Neural cell (in vitro differentiated cells): ENCODE results near the gene ZBTB17. TPM values are rescaled to one million over a fixed set of nuclear protein-coding genes. Genes with fewer than 3 reads are reported as not detected.

Source experiments
- H2AFZ ChIP-seq: fragments of 200-600, 300-800 bp; sonication (generic), shearing (Covaris generic); 2 replicates; pipeline ENCODE4 v1.6.0; 2014; ENCODE audit warnings: low read depth, mild to moderate bottlenecking, antibody characterized with exemption, low read length, moderate library complexity
- H3F3A ChIP-seq: fragments of 200-600 bp; shearing (Covaris generic); 2 replicates; pipeline ENCODE4 v1.6.1; 2016; ENCODE audit warnings: mild to moderate bottlenecking, moderate library complexity, mixed read lengths, antibody characterized with exemption, low read length; ENCODE audit not compliant: insufficient read depth, poor library complexity, severe bottlenecking
- H3K27ac ChIP-seq: fragments of 200-600, 300-800 bp; sonication (generic), shearing (Covaris generic); 2 replicates; pipeline ENCODE4 v1.5.1; 2014; ENCODE audit warnings: mild to moderate bottlenecking, low read length, moderate library complexity
- H3K27me3 ChIP-seq: fragments of 300-800, 200-600 bp; sonication (generic), shearing (Covaris generic); 2 replicates; pipeline ENCODE4 v1.6.0; 2014; ENCODE audit warnings: mild to moderate bottlenecking, low read depth, low read length, moderate library complexity; ENCODE audit not compliant: insufficient read depth
- H3K36me3 ChIP-seq: fragments of 300-800, 200-600 bp; sonication (generic), shearing (Covaris generic); 2 replicates; pipeline ENCODE4 v1.5.1; 2014; ENCODE audit warnings: mild to moderate bottlenecking, antibody characterized with exemption, low read length, moderate library complexity; ENCODE audit not compliant: insufficient read depth
- H3K4me2 ChIP-seq: fragments of 300-800, 200-600 bp; sonication (generic), shearing (Covaris generic); 2 replicates; pipeline ENCODE4 v1.6.0; 2014; ENCODE audit warnings: mild to moderate bottlenecking, low read length
- H3K4me3 ChIP-seq: fragments of 300-800, 200-600 bp; sonication (generic), shearing (Covaris generic); 2 replicates; pipeline ENCODE4 v1.5.1; 2014; ENCODE audit warnings: mild to moderate bottlenecking, low read length, moderate library complexity
- H3K79me2 ChIP-seq: fragments of 200-600 bp; shearing (Covaris generic); replicated peaks from 2 replicates; pipeline ENCODE4 v1.6.0; 2014; ENCODE audit warnings: mild to moderate bottlenecking, low read length, moderate library complexity; ENCODE audit not compliant: insufficient read depth
- H3K9ac ChIP-seq: fragments of 300-800, 200-600 bp; sonication (generic), shearing (Covaris generic); 2 replicates; pipeline ENCODE4 v1.6.1; 2016; ENCODE audit warnings: mild to moderate bottlenecking, low read length, mixed read lengths
- H3K9me2 ChIP-seq: fragments of 200-600 bp; shearing (Covaris generic); 2 replicates; pipeline ENCODE4 v1.6.1; 2016; ENCODE audit warnings: mild to moderate bottlenecking, low read length, mixed read lengths; ENCODE audit not compliant: insufficient read depth
- H3K9me3 ChIP-seq: fragments of 200-600, 300-800 bp; sonication (generic), shearing (Covaris generic); 2 replicates; pipeline ENCODE4 v1.6.1; 2016; ENCODE audit warnings: mild to moderate bottlenecking, mixed run types, low read length, moderate library complexity, mixed read lengths
- H4K20me1 ChIP-seq: fragments of 200-600 bp; shearing (Covaris generic); 2 replicates; pipeline ENCODE4 v1.6.1; 2016; ENCODE audit warnings: mild to moderate bottlenecking, mixed run types; ENCODE audit not compliant: insufficient read depth
- CTCF ChIP-seq: fragments of 450-650 bp; IDR thresholded peaks from 2 replicates; pipeline ENCODE4 v1.5.1; 2014; ENCODE audit warnings: antibody characterized with exemption, mild to moderate bottlenecking, moderate library complexity; ENCODE audit not compliant: poor library complexity, severe bottlenecking
- EP300 ChIP-seq: fragments of 450-650 bp; conservative IDR thresholded peaks from 2 replicates; pipeline ENCODE4 v1.6.1; 2014; ENCODE audit warnings: antibody characterized with exemption, mild to moderate bottlenecking, moderate library complexity; ENCODE audit not compliant: poor library complexity, severe bottlenecking
- EZH2 ChIP-seq: fragments of 200-600, 300-800 bp; shearing (Covaris generic), sonication (generic); IDR thresholded peaks from 2 replicates; pipeline ENCODE4 v1.6.1; 2014; ENCODE audit warnings: antibody characterized with exemption, low read length, borderline replicate concordance, mild to moderate bottlenecking; ENCODE audit not compliant: insufficient read depth, poor library complexity, severe bottlenecking
- MXI1 ChIP-seq: fragments of 450-650 bp; conservative IDR thresholded peaks from 2 replicates; pipeline ENCODE4 v1.6.1; 2014; ENCODE audit warnings: antibody characterized with exemption, mild to moderate bottlenecking; ENCODE audit not compliant: poor library complexity, severe bottlenecking
- POLR2AphosphoS5 ChIP-seq: IDR thresholded peaks from 2 replicates; pipeline ENCODE4 v1.6.1; 2012
- RAD21 ChIP-seq: fragments of 450-650 bp; conservative IDR thresholded peaks from 2 replicates; pipeline ENCODE4 v1.6.1; 2014; ENCODE audit warnings: antibody characterized with exemption, mild to moderate bottlenecking, moderate library complexity
- SMC3 ChIP-seq: fragments of 450-650 bp; conservative IDR thresholded peaks from 2 replicates; pipeline ENCODE4 v1.6.1; 2014; ENCODE audit warnings: antibody characterized with exemption, mild to moderate bottlenecking, moderate library complexity; ENCODE audit not compliant: poor library complexity
- TAF1 ChIP-seq: IDR thresholded peaks from 2 replicates; pipeline ENCODE4 v1.6.1; 2012; ENCODE audit warnings: low read depth
- polyA plus RNA-seq: library from polyadenylated mRNA; depleted of rRNA; stranded (reverse); fragments of >200 nt; gene quantifications from 2 replicates; pipeline ENCODE4 v1.2.3, GENCODE V29; 2014
- TF ChIP-seq, protein P1 (sequence below): IDR thresholded peaks from 2 replicates; pipeline ENCODE4 v1.6.1; 2012; ENCODE audit warnings: borderline replicate concordance

ZBTB17 gene
- polyA plus RNA-seq, 1 donor from 2014 or later = 114 TPM

DNA sequence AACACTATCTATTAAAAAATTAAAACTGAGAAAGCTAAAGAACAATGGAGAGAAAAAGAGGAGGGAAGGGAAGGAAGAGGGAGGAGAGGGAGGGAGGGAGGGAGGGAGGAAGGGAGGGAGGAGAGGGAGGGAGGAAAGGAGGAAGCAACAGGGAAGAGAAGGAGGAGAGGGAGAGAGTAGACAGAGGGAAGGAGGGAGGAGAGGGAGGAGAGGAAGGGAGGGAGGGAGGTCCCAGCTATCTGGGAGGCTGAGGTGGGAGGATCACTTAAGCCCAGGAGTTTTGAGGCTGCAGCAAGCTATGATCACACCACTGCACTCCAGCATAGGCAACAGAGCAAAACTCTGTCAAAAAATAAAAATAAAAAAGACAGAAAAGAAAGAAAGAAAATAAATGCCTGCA is 16.5 kb downstream of the ZBTB17 start:
- H3K79me2 ChIP-seq = peaks cover 4% of the 10 kb centered on the region
- no peak overlapping the region for H2AFZ ChIP-seq
- H3K9me3 ChIP-seq = no peaks in the 10 kb centered on the region
- no peaks in the 10 kb centered on the region for H3F3A ChIP-seq
- H3K27ac ChIP-seq = no peak overlapping the region
- TF ChIP-seq TAF1 = no peak
- TF ChIP-seq SMC3 = no peak
- TF ChIP-seq, protein P1, sequence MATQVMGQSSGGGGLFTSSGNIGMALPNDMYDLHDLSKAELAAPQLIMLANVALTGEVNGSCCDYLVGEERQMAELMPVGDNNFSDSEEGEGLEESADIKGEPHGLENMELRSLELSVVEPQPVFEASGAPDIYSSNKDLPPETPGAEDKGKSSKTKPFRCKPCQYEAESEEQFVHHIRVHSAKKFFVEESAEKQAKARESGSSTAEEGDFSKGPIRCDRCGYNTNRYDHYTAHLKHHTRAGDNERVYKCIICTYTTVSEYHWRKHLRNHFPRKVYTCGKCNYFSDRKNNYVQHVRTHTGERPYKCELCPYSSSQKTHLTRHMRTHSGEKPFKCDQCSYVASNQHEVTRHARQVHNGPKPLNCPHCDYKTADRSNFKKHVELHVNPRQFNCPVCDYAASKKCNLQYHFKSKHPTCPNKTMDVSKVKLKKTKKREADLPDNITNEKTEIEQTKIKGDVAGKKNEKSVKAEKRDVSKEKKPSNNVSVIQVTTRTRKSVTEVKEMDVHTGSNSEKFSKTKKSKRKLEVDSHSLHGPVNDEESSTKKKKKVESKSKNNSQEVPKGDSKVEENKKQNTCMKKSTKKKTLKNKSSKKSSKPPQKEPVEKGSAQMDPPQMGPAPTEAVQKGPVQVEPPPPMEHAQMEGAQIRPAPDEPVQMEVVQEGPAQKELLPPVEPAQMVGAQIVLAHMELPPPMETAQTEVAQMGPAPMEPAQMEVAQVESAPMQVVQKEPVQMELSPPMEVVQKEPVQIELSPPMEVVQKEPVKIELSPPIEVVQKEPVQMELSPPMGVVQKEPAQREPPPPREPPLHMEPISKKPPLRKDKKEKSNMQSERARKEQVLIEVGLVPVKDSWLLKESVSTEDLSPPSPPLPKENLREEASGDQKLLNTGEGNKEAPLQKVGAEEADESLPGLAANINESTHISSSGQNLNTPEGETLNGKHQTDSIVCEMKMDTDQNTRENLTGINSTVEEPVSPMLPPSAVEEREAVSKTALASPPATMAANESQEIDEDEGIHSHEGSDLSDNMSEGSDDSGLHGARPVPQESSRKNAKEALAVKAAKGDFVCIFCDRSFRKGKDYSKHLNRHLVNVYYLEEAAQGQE = no peak
- no peak for TF ChIP-seq RAD21
- TF ChIP-seq EP300 = no peak
- TF ChIP-seq MXI1 = no peak
- TF ChIP-seq POLR2AphosphoS5 = no peak
- TF ChIP-seq CTCF = no peak
- no peak for TF ChIP-seq EZH2
- no peaks in the 10 kb centered on the region for H3K27me3 ChIP-seq
- no peak overlapping the region for H3K4me3 ChIP-seq
- H3K9ac ChIP-seq = no peak overlapping the region
- H3K9me2 ChIP-seq = no peaks in the 10 kb centered on the region
- no peaks in the 10 kb centered on the region for H4K20me1 ChIP-seq
- H3K36me3 ChIP-seq = no peaks in the 10 kb centered on the region
- no peak overlapping the region for H3K4me2 ChIP-seq

DNA sequence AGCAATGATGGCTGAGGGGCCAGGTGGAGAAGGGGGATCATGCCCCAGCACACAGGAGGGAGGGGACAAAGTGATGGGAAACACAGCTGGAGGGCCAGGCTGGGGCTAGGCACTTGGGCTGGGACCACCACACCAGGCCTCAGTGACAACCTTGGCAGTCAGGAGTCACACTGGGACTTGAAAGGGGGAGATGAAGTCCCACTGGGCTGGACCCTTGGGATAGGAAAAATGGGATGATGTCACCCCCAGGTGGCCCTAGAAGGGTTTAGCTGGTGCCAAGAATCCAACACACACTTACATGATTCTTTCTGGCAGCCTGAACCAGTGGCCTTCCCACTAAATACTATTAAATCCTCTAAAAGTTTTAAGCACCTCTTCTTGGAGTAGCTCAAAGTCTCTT is 17.1 kb downstream of the ZBTB17 start:
- no peaks in the 10 kb centered on the region for H3F3A ChIP-seq

More for the DNA sequence above, 17.1 kb downstream of the ZBTB17 start:
- peaks cover 4% of the 10 kb centered on the region for H3K79me2 ChIP-seq
- H3K36me3 ChIP-seq = no peaks in the 10 kb centered on the region
- H4K20me1 ChIP-seq = no peaks in the 10 kb centered on the region
- no peaks in the 10 kb centered on the region for H3K9me3 ChIP-seq
- H3K4me3 ChIP-seq = no peak overlapping the region
- no peaks in the 10 kb centered on the region for H3K9me2 ChIP-seq
- H2AFZ ChIP-seq = no peak overlapping the region
- no peaks in the 10 kb centered on the region for H3K27me3 ChIP-seq
- H3K4me2 ChIP-seq = no peak overlapping the region
- no peak for TF ChIP-seq RAD21
- TF ChIP-seq MXI1 = no peak
- no peak for TF ChIP-seq EP300
- no peak for TF ChIP-seq POLR2AphosphoS5
- no peak for TF ChIP-seq TAF1
- no peak for TF ChIP-seq CTCF
- TF ChIP-seq, protein P1 = no peak
- TF ChIP-seq SMC3 = no peak
- no peak for TF ChIP-seq EZH2
- H3K27ac ChIP-seq = no peak overlapping the region
- H3K9ac ChIP-seq = no peak overlapping the region
